Astrocyte (in vitro differentiated cells and primary cell): Measurements from ENCODE around the gene TFDP3. TPM values are rescaled to one million over a fixed set of nuclear protein-coding genes. Genes with fewer than 3 reads are reported as not detected.
A peak's percentile ranks its signal among the peaks of the same experiment; 100 is the strongest.

Source experiments
- DNase-seq: peaks from one replicate; pipeline ENCODE4 v3.0.0-alpha.2; 2010; ENCODE audit warnings: low read depth
- FAIRE-seq: peaks from 2 replicates; lab custom pipeline; 2011; peaks lifted over from hg19 to GRCh38; lab: Jason Lieb, UNC
- H2AFZ ChIP-seq: 2 replicates; pipeline ENCODE4 v1.6.0; 2012; ENCODE audit warnings: low read depth, low read length, inconsistent platforms
- H3K27ac ChIP-seq: 2 replicates; pipeline ENCODE4 v1.5.1; 2011; ENCODE audit warnings: low read depth, low read length, inconsistent platforms
- H3K27me3 ChIP-seq: 2 replicates; pipeline ENCODE4 v1.6.0; 2011; ENCODE audit warnings: low read length, inconsistent platforms; ENCODE audit not compliant: insufficient read depth
- H3K36me3 ChIP-seq: 2 replicates; pipeline ENCODE4 v1.5.1; 2011; ENCODE audit warnings: low read length, inconsistent platforms; ENCODE audit not compliant: insufficient read depth
- H3K4me1 ChIP-seq: 2 replicates; pipeline ENCODE4 v1.5.1; 2011; ENCODE audit warnings: low read length, inconsistent platforms; ENCODE audit not compliant: insufficient read depth
- H3K4me2 ChIP-seq: 2 replicates; pipeline ENCODE4 v1.6.0; 2012; ENCODE audit warnings: low read length, inconsistent platforms
- H3K4me3 ChIP-seq: 2 replicates; pipeline ENCODE4 v1.5.1; 2011; ENCODE audit warnings: low read depth, mild to moderate bottlenecking, low read length, inconsistent platforms; ENCODE audit not compliant: insufficient read depth
- H3K79me2 ChIP-seq: 2 replicates; pipeline ENCODE4 v1.6.0; 2012; ENCODE audit warnings: mild to moderate bottlenecking, low read length, inconsistent platforms; ENCODE audit not compliant: insufficient read depth
- H3K9ac ChIP-seq: 2 replicates; pipeline ENCODE4 v1.6.0; 2012; ENCODE audit warnings: mild to moderate bottlenecking, low read length, inconsistent platforms
- H3K9me3 ChIP-seq: 2 replicates; pipeline ENCODE4 v1.5.1; 2012; ENCODE audit warnings: low read depth, mild to moderate bottlenecking, low read length, inconsistent platforms; ENCODE audit not compliant: insufficient read depth
- H4K20me1 ChIP-seq: 2 replicates; pipeline ENCODE4 v1.6.0; 2012; ENCODE audit warnings: low read length, inconsistent platforms; ENCODE audit not compliant: insufficient read depth
- H3K27ac Mint-ChIP-seq: one replicate; pipeline ENCODE4 v1.8.0; 2021; ENCODE audit warnings: mild to moderate bottlenecking, mixed read lengths; ENCODE audit not compliant: unreplicated experiment
- H3K27me3 Mint-ChIP-seq: one replicate; pipeline ENCODE4 v1.8.0; 2021; ENCODE audit warnings: low read depth, mixed read lengths; ENCODE audit not compliant: unreplicated experiment
- H3K36me3 Mint-ChIP-seq: one replicate; pipeline ENCODE4 v1.8.0; 2021; ENCODE audit warnings: low read depth, mixed read lengths; ENCODE audit not compliant: unreplicated experiment
- H3K4me1 Mint-ChIP-seq: one replicate; pipeline ENCODE4 v1.8.0; 2021; ENCODE audit warnings: low read depth, mixed read lengths; ENCODE audit not compliant: unreplicated experiment
- H3K4me3 Mint-ChIP-seq: one replicate; pipeline ENCODE4 v1.8.0; 2021; ENCODE audit warnings: mild to moderate bottlenecking, moderate library complexity, mixed read lengths; ENCODE audit not compliant: unreplicated experiment
- H3K9me3 Mint-ChIP-seq: one replicate; pipeline ENCODE4 v1.8.0; 2021; ENCODE audit warnings: mild to moderate bottlenecking, mixed read lengths; ENCODE audit not compliant: unreplicated experiment
- EZH2 ChIP-seq: IDR thresholded peaks from 2 replicates; pipeline ENCODE4 v1.6.1; 2012; ENCODE audit warnings: mild to moderate bottlenecking, low read length, inconsistent platforms; ENCODE audit not compliant: insufficient read depth
- total RNA-seq: library from RNA; stranded (reverse); gene quantifications from 2 replicates; pipeline ENCODE4 v1.2.1, GENCODE V29; 2021
- TF ChIP-seq, protein P1 (sequence below): IDR thresholded peaks from 2 replicates; pipeline ENCODE4 v1.5.1; 2011; ENCODE audit warnings: low read depth, mild to moderate bottlenecking, inconsistent platforms, low read length, moderate library complexity; ENCODE audit not compliant: insufficient read depth

Gene TFDP3
- total RNA-seq, 1 donor from 2014 or later, result not detected

DNA sequence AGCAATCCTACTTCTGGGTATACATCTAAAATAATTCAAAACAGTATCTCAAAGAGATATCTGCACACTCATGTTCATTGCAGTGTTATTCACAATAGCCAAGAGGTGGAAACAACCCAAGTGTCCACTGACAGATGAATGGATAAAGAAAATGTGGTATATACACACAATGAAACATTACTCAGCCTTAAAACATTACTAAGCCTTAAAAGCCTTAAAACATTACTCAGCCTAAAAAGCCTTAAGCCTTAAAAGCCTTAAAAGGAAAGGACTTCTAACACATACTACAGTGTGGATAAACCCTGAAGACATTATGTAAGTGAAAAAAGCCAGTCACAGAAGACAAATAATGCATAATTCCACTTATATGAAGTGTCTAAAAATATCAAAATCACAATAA lies 40.3 kb upstream of the TFDP3 start:
- H3K4me2 ChIP-seq, result peak overlapping the region; percentile 23
- no peaks in the 10 kb centered on the region for H4K20me1 ChIP-seq
- peak; percentile 99 for FAIRE-seq
- H3K9me3 ChIP-seq, result no peaks in the 10 kb centered on the region
- H3K79me2 ChIP-seq, result no peaks in the 10 kb centered on the region
- Mint-ChIP-seq H3K4me3 (no peak overlapping the region), H3K36me3 (no peaks in the 10 kb centered on the region), H3K27ac (no peak overlapping the region), H3K9me3 (no peaks in the 10 kb centered on the region), H3K4me1 (peaks cover 19% of the 10 kb centered on the region), H3K27me3 (peaks cover 1% of the 10 kb centered on the region)
- H3K4me3 ChIP-seq, result no peak overlapping the region
- H2AFZ ChIP-seq, result no peak overlapping the region
- no peaks in the 10 kb centered on the region for H3K36me3 ChIP-seq
- H3K27me3 ChIP-seq, result no peaks in the 10 kb centered on the region
- peak; percentile 80 for DNase-seq
- peaks cover 14% of the 10 kb centered on the region for H3K4me1 ChIP-seq
- TF ChIP-seq, protein P1, sequence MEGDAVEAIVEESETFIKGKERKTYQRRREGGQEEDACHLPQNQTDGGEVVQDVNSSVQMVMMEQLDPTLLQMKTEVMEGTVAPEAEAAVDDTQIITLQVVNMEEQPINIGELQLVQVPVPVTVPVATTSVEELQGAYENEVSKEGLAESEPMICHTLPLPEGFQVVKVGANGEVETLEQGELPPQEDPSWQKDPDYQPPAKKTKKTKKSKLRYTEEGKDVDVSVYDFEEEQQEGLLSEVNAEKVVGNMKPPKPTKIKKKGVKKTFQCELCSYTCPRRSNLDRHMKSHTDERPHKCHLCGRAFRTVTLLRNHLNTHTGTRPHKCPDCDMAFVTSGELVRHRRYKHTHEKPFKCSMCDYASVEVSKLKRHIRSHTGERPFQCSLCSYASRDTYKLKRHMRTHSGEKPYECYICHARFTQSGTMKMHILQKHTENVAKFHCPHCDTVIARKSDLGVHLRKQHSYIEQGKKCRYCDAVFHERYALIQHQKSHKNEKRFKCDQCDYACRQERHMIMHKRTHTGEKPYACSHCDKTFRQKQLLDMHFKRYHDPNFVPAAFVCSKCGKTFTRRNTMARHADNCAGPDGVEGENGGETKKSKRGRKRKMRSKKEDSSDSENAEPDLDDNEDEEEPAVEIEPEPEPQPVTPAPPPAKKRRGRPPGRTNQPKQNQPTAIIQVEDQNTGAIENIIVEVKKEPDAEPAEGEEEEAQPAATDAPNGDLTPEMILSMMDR, result no peak
- TF ChIP-seq EZH2, result no peak
- no peak overlapping the region for H3K9ac ChIP-seq
- no peak overlapping the region for H3K27ac ChIP-seq

GRCh38 chrX:133254666-133255065 lies 36.5 kb upstream of the TFDP3 start:
- Mint-ChIP-seq H3K9me3 (no peaks in the 10 kb centered on the region), H3K36me3 (no peaks in the 10 kb centered on the region), H3K27ac (peak overlapping the region; percentile 85), H3K4me1 (peaks cover 19% of the 10 kb centered on the region), H3K27me3 (no peaks in the 10 kb centered on the region), H3K4me3 (peak overlapping the region; percentile 20)
- H3K79me2 ChIP-seq, result no peaks in the 10 kb centered on the region
- H3K4me3 ChIP-seq, result no peak overlapping the region
- no peaks in the 10 kb centered on the region for H3K36me3 ChIP-seq
- FAIRE-seq (peak; percentile 99), DNase-seq (peak; percentile 49)
- H3K27me3 ChIP-seq, result no peaks in the 10 kb centered on the region
- no peaks in the 10 kb centered on the region for H3K9me3 ChIP-seq
- no peak overlapping the region for H3K27ac ChIP-seq
- H4K20me1 ChIP-seq, result no peaks in the 10 kb centered on the region
- H3K4me2 ChIP-seq, result no peak overlapping the region
- H3K4me1 ChIP-seq, result peaks cover 10% of the 10 kb centered on the region
- H2AFZ ChIP-seq, result no peak overlapping the region
- no peak for TF ChIP-seq EZH2
- TF ChIP-seq, protein P1, result no peak
- H3K9ac ChIP-seq, result no peak overlapping the region

DNA sequence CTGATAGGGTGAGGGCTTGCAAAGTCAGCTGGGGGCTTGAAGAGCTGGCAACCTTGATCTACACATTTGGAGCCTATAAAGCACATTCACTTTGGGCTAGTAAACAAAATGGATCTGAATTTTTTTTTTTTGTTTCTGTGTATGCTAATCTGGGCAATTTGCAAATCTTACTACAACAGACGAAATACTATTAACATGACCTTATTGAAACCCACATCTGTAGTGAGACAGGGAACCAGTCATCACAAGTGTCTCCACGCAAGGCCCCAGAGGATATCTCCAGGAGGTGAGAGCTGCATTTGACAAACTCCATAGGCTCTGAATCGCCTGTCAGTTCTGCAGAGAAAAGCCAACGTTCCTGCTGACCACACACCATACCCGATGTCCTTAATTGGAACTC lies 33.0 kb upstream of the TFDP3 start:
- H3K9me3 Mint-ChIP-seq, result peaks cover 5% of the 10 kb centered on the region
- no peak overlapping the region for H3K9ac ChIP-seq
- no peaks in the 10 kb centered on the region for H3K36me3 ChIP-seq
- DNase-seq, result no peak
- H3K4me3 Mint-ChIP-seq, result no peak overlapping the region
- H3K27me3 Mint-ChIP-seq, result no peaks in the 10 kb centered on the region
- no peaks in the 10 kb centered on the region for H3K36me3 Mint-ChIP-seq
- H3K4me1 Mint-ChIP-seq, result peaks cover 5% of the 10 kb centered on the region
- no peaks in the 10 kb centered on the region for H3K79me2 ChIP-seq
- H3K9me3 ChIP-seq, result no peaks in the 10 kb centered on the region
- no peak for FAIRE-seq
- H3K27me3 ChIP-seq, result no peaks in the 10 kb centered on the region
- H2AFZ ChIP-seq, result no peak overlapping the region
- no peak for TF ChIP-seq EZH2
- TF ChIP-seq, protein P1, result no peak
- no peak overlapping the region for H3K27ac Mint-ChIP-seq
- H3K4me1 ChIP-seq, result peaks cover 2% of the 10 kb centered on the region
- H3K27ac ChIP-seq, result no peak overlapping the region
- no peak overlapping the region for H3K4me2 ChIP-seq
- H4K20me1 ChIP-seq, result no peaks in the 10 kb centered on the region
- H3K4me3 ChIP-seq, result no peak overlapping the region
